Lung (tissue), 12 donors: ENCODE measurements around the gene CACNA1S. TPM values are rescaled to one million over a fixed set of nuclear protein-coding genes. Genes with fewer than 3 reads are reported as not detected.

Source experiments
- ATAC-seq: fragments of 200-7000 bp; cut with Tn5 transposase; one replicate; pipeline ENCODE4 v1.9.1; 2020; ENCODE audit warnings: moderate number of reproducible peaks; ENCODE audit not compliant: insufficient read depth, low FRiP score
- DNase-seq, 3 donors: peaks; one replicate each; pipeline ENCODE4 v3.0.0-alpha.2; 2013 to 2017
- H3K27ac ChIP-seq, 2 donors: one replicate each; pipeline ENCODE4 v1.5.1; 2013; ENCODE audit warnings: mild to moderate bottlenecking in 2 of 2, moderate library complexity in 2 of 2, control low read depth in 1 of 2, inconsistent platforms in 1 of 2, low read depth in 1 of 2, low read length in 1 of 2
- H3K27me3 ChIP-seq, 3 donors: one replicate each; pipeline ENCODE4 v1.5.1; 2013; ENCODE audit warnings: low read length in 2 of 3; ENCODE audit not compliant: control insufficient read depth in 3 of 3, insufficient read depth in 3 of 3
- H3K36me3 ChIP-seq, 4 donors: one replicate each; pipeline ENCODE4 v1.5.1; 2013; ENCODE audit warnings: low read length in 4 of 4, mild to moderate bottlenecking in 1 of 4, moderate library complexity in 1 of 4; ENCODE audit not compliant: control insufficient read depth in 4 of 4, insufficient read depth in 4 of 4
- H3K4me1 ChIP-seq, 5 donors: one replicate each; pipeline ENCODE4 v1.5.1; 2013; ENCODE audit warnings: low read length in 5 of 5, mild to moderate bottlenecking in 2 of 5, moderate library complexity in 1 of 5; ENCODE audit not compliant: control insufficient read depth in 5 of 5, insufficient read depth in 5 of 5
- H3K4me3 ChIP-seq: one replicate; pipeline ENCODE4 v1.5.1; 2013; ENCODE audit warnings: mild to moderate bottlenecking, control low read depth, moderate library complexity
- H3K9ac ChIP-seq, 2 donors: one replicate each; pipeline ENCODE4 v1.5.1; 2013; ENCODE audit warnings: low read length in 2 of 2, control low read depth in 1 of 2; ENCODE audit not compliant: insufficient read depth in 1 of 2
- H3K9me3 ChIP-seq, 4 donors: one replicate each; pipeline ENCODE4 v1.5.1; 2013; ENCODE audit warnings: low read length in 3 of 4, mild to moderate bottlenecking in 1 of 4, moderate library complexity in 1 of 4; ENCODE audit not compliant: control insufficient read depth in 4 of 4, insufficient read depth in 3 of 4
- WGBS, 2 donors: extraction: QIAGEN DNeasy Blood & Tissue Kit; methylation state at CpG; one replicate each; pipeline ENCODE4 v1.1.7; 2013; 5-methylcytosine and 5-hydroxymethylcytosine counted together
- polyA plus RNA-seq, 2 donors: library from polyadenylated mRNA; stranded (reverse); fragments of 200-250 nt; gene quantifications; one replicate each; pipeline ENCODE4 v1.2.1, GENCODE V29; 2013
- total RNA-seq, 2 donors: library from RNA; depleted of rRNA in 1 of 2; stranded (reverse); fragments of >200 nt in 1 of 2; gene quantifications; one replicate each; pipeline ENCODE4 v1.2.1, GENCODE V29; 2014 to 2021
- TF ChIP-seq, protein P1 (sequence below): IDR thresholded peaks from 2 replicates; pipeline ENCODE4 v1.5.1; 2012; ENCODE audit warnings: mild to moderate bottlenecking; ENCODE audit errors: control extremely low read depth, extremely low read depth
- donor health status: control.
- donor health status: control.
- donor health status: Bipolar disorder and iron deficiency.
- donor health status: healthy.
- donor health status: DM: yes; HTN: yes; CAD: no.

The CACNA1S gene
- total and polyA plus RNA-seq, 4 donors: 0.01 to 0.20 (median 0.02) TPM; not detected in 1

DNA sequence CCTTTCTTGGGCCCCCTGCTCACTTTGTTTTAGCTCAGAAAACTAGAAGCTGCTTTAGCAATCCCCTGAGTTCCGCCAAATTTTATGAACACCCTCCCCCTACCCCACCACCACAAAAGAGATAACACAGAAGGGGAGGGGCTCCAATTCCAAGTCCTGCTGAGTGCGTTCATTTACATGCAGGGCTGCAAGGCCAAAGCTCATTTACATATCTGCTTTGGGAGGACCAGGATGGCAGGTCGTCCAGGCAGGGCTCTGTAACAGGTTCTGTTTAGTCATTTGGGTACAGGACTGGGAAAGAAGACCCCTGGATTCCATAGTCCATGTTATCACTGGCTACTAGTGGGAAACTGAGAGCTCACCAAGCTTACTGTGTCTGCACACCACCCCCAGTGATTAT lies 52.8 kb downstream of the CACNA1S start:
- TF ChIP-seq, protein P1, sequence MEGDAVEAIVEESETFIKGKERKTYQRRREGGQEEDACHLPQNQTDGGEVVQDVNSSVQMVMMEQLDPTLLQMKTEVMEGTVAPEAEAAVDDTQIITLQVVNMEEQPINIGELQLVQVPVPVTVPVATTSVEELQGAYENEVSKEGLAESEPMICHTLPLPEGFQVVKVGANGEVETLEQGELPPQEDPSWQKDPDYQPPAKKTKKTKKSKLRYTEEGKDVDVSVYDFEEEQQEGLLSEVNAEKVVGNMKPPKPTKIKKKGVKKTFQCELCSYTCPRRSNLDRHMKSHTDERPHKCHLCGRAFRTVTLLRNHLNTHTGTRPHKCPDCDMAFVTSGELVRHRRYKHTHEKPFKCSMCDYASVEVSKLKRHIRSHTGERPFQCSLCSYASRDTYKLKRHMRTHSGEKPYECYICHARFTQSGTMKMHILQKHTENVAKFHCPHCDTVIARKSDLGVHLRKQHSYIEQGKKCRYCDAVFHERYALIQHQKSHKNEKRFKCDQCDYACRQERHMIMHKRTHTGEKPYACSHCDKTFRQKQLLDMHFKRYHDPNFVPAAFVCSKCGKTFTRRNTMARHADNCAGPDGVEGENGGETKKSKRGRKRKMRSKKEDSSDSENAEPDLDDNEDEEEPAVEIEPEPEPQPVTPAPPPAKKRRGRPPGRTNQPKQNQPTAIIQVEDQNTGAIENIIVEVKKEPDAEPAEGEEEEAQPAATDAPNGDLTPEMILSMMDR: no peak
- no peaks in the 10 kb centered on the region for H3K27me3 ChIP-seq
- WGBS, 2 donors: 94% methylated on average over 3 of the region's 3 CpGs
- ATAC-seq (no peak), DNase-seq (no peak)
- H3K9ac ChIP-seq: no peak overlapping the region
- H3K9me3 ChIP-seq: peaks cover 0 to 2% (median 0%) of the 10 kb centered on the region in 4 donors
- H3K4me3 ChIP-seq: no peak overlapping the region
- no peaks in the 10 kb centered on the region for H3K36me3 ChIP-seq
- H3K27ac ChIP-seq: no peak overlapping the region
- peaks cover 0 to 53% (median 18%) of the 10 kb centered on the region in 5 donors for H3K4me1 ChIP-seq

DNA sequence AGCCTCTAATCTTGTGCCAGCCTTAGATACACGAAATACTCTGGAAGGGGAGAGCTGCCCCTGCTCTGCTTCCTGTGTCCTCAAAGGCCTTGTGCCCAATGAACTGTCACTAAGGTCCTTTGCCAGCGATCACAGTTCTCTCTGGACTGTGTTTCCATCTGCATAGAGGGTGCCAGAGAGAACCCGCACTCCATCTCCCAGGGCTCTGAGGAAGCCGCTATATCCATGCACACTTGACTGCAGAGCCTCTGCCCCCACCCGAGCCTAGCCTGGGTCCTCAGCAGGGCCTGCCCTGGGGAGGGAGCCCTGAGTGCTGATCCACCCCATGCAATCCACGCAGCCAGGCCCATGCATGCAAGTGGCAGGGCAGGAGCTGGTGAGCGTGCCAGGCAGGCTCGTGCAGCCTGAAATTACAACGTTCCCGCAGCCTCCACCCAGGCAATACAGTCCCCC lies 58.1 kb downstream of the CACNA1S start:
- ATAC-seq (no peak), DNase-seq (peak in 2 of 3 donors; percentile 29 to 53)
- Histone ChIP-seq H3K4me1 (peaks cover 0 to 41% (median 9%) of the 10 kb centered on the region in 5 donors), H3K4me3 (no peak overlapping the region), H3K9me3 (no peaks in the 10 kb centered on the region), H3K27ac (no peak overlapping the region), H3K9ac (no peak overlapping the region), H3K27me3 (no peaks in the 10 kb centered on the region), H3K36me3 (no peaks in the 10 kb centered on the region)
- TF ChIP-seq, protein P1: no peak
- WGBS, 2 donors: 72 to 75% methylated on average over 10 of the region's 10 CpGs

DNA sequence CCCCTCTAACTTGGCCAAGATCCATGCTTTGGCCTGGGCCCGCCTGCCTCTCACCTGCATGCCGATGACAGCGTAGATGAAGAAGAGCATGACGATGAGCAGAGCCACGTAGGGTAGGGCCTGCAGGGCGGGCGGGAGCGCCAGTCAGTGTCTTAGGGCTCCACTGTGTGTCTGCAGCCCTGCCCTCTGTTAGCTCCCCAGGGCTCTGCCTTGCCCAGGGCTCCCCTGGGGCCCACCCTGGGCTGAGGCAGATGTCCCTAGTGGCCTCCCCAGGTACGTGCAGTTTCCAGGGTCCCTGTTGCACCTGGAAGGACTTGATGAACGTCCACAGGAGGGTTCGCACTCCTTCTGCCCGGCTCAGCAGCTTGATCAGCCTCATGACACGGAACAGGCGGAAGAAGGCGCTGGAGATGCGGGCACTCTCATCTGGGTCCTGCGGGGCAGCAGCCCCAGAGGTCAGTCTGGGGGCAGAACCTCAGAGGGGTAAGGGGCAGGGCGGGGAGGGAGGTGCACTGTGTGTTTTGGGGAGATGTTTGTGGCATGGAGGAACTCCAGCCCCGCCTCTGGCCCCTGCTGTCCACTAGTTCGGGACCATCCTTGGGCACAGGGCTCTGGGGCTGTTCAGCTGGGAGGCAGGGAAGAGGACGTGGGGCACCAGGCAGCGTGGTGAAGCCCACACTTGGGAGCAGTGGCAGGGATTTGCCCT lies 58.9 kb downstream of the CACNA1S start:
- H3K4me3 ChIP-seq: no peak overlapping the region
- TF ChIP-seq, protein P1: no peak
- peaks cover 0 to 45% (median 9%) of the 10 kb centered on the region in 5 donors for H3K4me1 ChIP-seq
- DNase-seq (no peak), ATAC-seq (no peak)
- H3K9me3 ChIP-seq: no peaks in the 10 kb centered on the region
- no peaks in the 10 kb centered on the region for H3K27me3 ChIP-seq
- H3K9ac ChIP-seq: no peak overlapping the region
- H3K36me3 ChIP-seq: no peaks in the 10 kb centered on the region
- WGBS, 2 donors: 92 to 94% methylated on average over 22 of the region's 22 CpGs
- H3K27ac ChIP-seq: no peak overlapping the region

DNA sequence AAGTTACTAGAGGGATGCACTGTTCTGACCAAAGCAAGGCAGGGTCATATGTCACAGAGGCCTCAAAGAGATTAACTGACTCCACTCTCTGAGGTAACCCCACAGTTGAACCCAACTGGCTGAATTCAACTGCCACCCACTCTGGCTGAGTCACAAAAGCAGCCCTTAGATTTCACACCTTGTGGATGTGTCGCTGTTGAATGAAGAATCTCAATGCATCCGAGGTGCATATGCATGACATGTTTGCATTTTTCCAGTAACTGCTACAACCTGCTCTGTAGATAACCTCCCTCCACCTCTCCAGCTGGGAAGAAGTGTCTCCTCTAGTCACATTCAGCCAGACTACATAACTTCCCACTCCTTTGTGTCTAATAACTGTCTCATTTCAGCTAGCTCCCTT lies 60.8 kb downstream of the CACNA1S start:
- no peak for ATAC-seq
- Histone ChIP-seq H3K4me1 (peaks cover 0 to 43% (median 6%) of the 10 kb centered on the region in 5 donors), H3K4me3 (no peak overlapping the region), H3K27ac (no peak overlapping the region), H3K9me3 (no peaks in the 10 kb centered on the region), H3K9ac (no peak overlapping the region), H3K27me3 (no peaks in the 10 kb centered on the region), H3K36me3 (no peaks in the 10 kb centered on the region)
- TF ChIP-seq, protein P1: no peak
- 90 to 100% methylated on average over 2 of the region's 2 CpGs for WGBS, 2 donors
- no peak for DNase-seq
